Ishikawa (cell line): ENCODE measurements around the gene PDE3B.

Experiments
- CEBPB ChIP-seq: IDR thresholded peaks from 2 replicates; pipeline ENCODE4 v1.6.1; 2012
- CREB1 ChIP-seq: IDR thresholded peaks from 2 replicates; pipeline ENCODE4 v1.6.1; 2012; ENCODE audit warnings: low read depth
- EGR1 ChIP-seq: IDR thresholded peaks from 2 replicates; pipeline ENCODE4 v1.6.1; 2012
- EP300 ChIP-seq: IDR thresholded peaks from 2 replicates; pipeline ENCODE4 v1.6.1; 2012; ENCODE audit warnings: borderline replicate concordance
- FOXM1 ChIP-seq: IDR thresholded peaks from 2 replicates; pipeline ENCODE4 v1.6.1; 2012; ENCODE audit warnings: low read depth, borderline replicate concordance
- NFIC ChIP-seq: IDR thresholded peaks from 2 replicates; pipeline ENCODE4 v1.6.1; 2012
- RAD21 ChIP-seq: IDR thresholded peaks from 2 replicates; pipeline ENCODE4 v1.6.1; 2012; ENCODE audit warnings: low read depth
- REST ChIP-seq: IDR thresholded peaks from 2 replicates; pipeline ENCODE4 v1.6.1; 2012; ENCODE audit warnings: low read depth, mild to moderate bottlenecking
- TAF1 ChIP-seq: IDR thresholded peaks from 2 replicates; pipeline ENCODE4 v1.6.1; 2012; ENCODE audit warnings: low read depth, mild to moderate bottlenecking
- TCF12 ChIP-seq: IDR thresholded peaks from 2 replicates; pipeline ENCODE4 v1.6.1; 2012; ENCODE audit warnings: low read depth
- TEAD4 ChIP-seq: IDR thresholded peaks from 2 replicates; pipeline ENCODE4 v1.6.1; 2012
- USF1 ChIP-seq: IDR thresholded peaks from 2 replicates; pipeline ENCODE4 v1.6.1; 2012
- YY1 ChIP-seq: IDR thresholded peaks from 2 replicates; pipeline ENCODE4 v1.6.1; 2012; ENCODE audit warnings: low read depth
- ZBTB7A ChIP-seq: IDR thresholded peaks from 2 replicates; pipeline ENCODE4 v1.6.1; 2012; ENCODE audit warnings: low read depth
- TF ChIP-seq, protein P1 (sequence below): IDR thresholded peaks from 2 replicates; pipeline ENCODE4 v1.6.1; 2012

Gene PDE3B

DNA sequence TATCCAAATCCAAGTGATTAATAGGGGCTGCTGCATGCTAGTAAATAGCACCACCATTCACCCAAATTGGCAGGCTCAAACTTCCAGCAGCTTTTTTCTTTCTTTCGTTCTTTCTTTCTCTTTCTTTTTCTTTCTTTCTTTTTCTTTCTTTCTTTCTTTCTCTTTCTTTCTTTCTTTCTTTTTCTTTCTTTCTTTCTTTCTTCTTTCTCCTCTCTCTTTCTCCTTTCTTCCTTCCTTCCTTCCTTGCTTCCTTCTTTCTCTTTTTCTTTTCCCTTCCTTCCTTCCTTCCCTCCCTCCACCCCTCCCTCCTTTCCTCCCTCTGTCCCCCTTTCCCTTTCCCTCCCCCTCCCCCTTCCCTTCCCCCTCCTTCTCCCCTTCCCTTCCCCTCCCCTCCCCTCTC lies 81.5 kb downstream of the PDE3B start:
- no peak for TF ChIP-seq USF1
- TF ChIP-seq, protein P1, sequence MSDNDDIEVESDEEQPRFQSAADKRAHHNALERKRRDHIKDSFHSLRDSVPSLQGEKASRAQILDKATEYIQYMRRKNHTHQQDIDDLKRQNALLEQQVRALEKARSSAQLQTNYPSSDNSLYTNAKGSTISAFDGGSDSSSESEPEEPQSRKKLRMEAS, result no peak
- TF ChIP-seq CREB1, result no peak
- TF ChIP-seq TEAD4, result no peak
- TF ChIP-seq TAF1, result no peak
- no peak for TF ChIP-seq ZBTB7A
- TF ChIP-seq CEBPB, result no peak
- no peak for TF ChIP-seq EP300
- TF ChIP-seq TCF12, result no peak
- TF ChIP-seq EGR1, result no peak
- no peak for TF ChIP-seq NFIC
- no peak for TF ChIP-seq YY1
- no peak for TF ChIP-seq REST
- no peak for TF ChIP-seq FOXM1
- TF ChIP-seq RAD21, result no peak

GRCh38 chr11:14727215-14727614 lies 83.6 kb downstream of the PDE3B start:
- TF ChIP-seq ZBTB7A, result no peak
- TF ChIP-seq TCF12, result no peak
- TF ChIP-seq FOXM1, result no peak
- TF ChIP-seq NFIC, result no peak
- TF ChIP-seq EGR1, result no peak
- TF ChIP-seq EP300, result no peak

DNA sequence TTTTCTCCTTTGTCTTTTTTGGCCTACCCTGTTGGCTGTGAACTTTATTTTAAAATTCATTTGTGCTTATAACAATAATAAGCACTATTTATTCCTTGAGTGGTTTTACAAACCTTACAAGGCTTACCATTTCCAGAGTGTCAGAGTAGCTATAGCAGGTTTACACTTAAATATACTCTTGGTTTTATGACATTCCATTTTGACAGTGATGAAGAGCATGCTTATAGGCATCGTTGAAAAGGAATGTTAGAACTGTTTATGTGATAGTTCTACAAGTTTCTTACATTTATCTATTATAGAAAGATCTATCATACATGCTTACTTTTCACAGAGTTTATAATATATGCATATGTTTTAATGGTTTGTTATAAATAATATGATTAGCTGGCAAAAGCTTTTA lies 84.1 kb downstream of the PDE3B start:
- no peak for TF ChIP-seq NFIC
- TF ChIP-seq TCF12, result no peak
- no peak for TF ChIP-seq ZBTB7A
- TF ChIP-seq TAF1, result no peak
- no peak for TF ChIP-seq USF1
- TF ChIP-seq TEAD4, result no peak
- TF ChIP-seq EP300, result no peak
- TF ChIP-seq, protein P1, result no peak
- TF ChIP-seq RAD21, result no peak
- no peak for TF ChIP-seq REST
- TF ChIP-seq CEBPB, result no peak

DNA sequence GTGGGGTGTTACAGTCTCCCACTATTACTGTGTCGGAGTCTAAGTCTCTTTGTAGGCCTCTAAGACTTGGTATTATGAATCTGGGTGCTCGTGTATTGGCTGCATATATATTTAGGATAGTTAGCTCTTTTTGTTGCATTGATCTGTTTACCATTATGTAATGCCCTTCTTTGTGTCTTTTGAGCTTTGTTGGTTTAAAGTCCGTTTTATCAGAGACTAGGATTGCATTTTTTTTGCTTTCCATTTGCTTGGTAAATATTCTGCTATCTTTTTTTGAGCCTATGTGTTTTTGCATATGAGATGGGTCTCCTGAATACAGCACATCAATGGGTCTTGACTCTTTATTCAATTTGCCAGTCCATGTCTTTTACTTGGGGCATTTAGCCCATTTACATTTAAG lies 97.6 kb downstream of the PDE3B start:
- no peak for TF ChIP-seq EGR1
- no peak for TF ChIP-seq CREB1
- TF ChIP-seq FOXM1, result no peak
- TF ChIP-seq NFIC, result no peak
- TF ChIP-seq RAD21, result no peak
- TF ChIP-seq REST, result no peak
- TF ChIP-seq ZBTB7A, result no peak
- TF ChIP-seq USF1, result no peak
- no peak for TF ChIP-seq TCF12
- TF ChIP-seq YY1, result no peak
